HL-60/S4 treated with phorbol 12-myristate 13-acetate at 8.2 ng/mL for 4 days and 3 days (cell line): ENCODE measurements around the gene TANGO6.

ENCODE experiments used
- in situ Hi-C: fragments of 300-500 bp; cut with MboI; formaldehyde crosslinking; loops from 2 replicates; pipeline ENCODE4 v1.15.0; 2022; ENCODE audit warnings: low sequenced_read_pairs

The TANGO6 gene

GRCh38 chr16:68995011-68995504, 151.7 kb downstream of the TANGO6 start:
- in situ Hi-C loops, result no loop called here

GRCh38 chr16:68997564-68997963, 154.2 kb downstream of the TANGO6 start:
- in situ Hi-C loops, result no loop called here

DNA sequence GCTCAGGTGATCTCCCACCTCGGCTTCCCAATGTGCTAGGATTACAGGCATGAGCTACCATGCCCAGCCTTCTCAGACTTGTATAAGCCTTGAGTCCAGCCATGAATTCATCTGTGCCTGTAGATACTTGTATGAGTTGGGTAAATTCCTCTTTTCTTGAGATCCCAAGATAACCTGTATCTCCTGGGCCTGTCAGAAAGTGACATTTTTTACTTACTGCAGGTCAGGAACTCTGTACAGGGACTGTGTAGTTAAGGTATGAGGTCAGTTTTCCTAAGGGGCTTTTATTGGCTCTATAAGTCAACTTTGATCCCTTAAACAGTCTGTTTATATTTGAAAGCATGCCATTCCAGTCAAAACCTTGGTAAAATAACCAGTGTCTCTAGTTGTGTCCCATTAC, 155.8 kb downstream of the TANGO6 start:
- in situ Hi-C loops, result no loop called here

GRCh38 chr16:69003500-69003899, 160.2 kb downstream of the TANGO6 start:
- in situ Hi-C loops, result no loop called here

- in situ Hi-C loops, result no loop called here
These were observed 162.5 kb downstream of the TANGO6 start for GRCh38 chr16:69005641-69006355.

DNA sequence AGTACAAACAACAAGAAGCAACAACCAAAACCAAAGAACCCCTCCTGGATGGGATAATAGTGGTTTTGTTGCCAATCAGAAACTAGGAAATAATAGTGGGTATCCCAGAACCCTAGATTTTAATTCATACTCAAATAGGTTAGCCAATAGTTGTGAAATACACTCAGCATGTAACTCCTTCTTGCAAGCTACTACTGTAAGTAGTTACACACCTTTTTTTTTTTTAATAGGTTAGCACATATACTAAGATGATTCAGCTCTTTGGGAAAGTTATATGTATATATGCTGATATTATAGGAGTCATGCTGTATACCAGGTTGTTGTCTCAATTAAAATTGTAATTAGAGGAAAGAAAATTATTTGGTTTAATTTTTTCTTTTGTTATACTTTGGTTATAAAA, 169.6 kb downstream of the TANGO6 start:
- in situ Hi-C loops, result no loop called here

- in situ Hi-C loops, result no loop called here
These were observed 170.7 kb downstream of the TANGO6 start for GRCh38 chr16:69013991-69014390.

- in situ Hi-C loops, result no loop called here
These were observed 171.5 kb downstream of the TANGO6 start for GRCh38 chr16:69014811-69015210.

- in situ Hi-C loops, result no loop called here
These were observed 173.9 kb downstream of the TANGO6 start for GRCh38 chr16:69017036-69017783.

DNA sequence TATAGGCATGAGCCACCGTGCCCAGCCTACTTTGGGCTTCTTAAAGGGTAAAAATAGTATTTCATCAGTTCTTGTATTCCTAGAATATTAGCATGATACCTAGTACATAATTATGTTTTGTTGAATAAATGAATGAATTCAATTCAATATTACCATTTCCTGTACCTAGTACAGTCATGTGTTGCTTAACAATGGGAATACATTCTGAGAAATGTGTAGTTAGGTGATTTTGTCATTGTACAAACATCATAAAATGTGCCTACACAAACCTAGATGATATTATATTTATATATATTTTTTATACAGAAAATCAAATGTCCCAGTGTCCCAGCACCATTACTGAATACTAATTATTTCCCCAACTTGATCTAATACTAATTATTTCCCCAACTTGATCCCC, 176.5 kb downstream of the TANGO6 start:
- in situ Hi-C loops, result no loop called here

- in situ Hi-C loops, result no loop called here
These were observed 185.8 kb downstream of the TANGO6 start for GRCh38 chr16:69029121-69029520.

DNA sequence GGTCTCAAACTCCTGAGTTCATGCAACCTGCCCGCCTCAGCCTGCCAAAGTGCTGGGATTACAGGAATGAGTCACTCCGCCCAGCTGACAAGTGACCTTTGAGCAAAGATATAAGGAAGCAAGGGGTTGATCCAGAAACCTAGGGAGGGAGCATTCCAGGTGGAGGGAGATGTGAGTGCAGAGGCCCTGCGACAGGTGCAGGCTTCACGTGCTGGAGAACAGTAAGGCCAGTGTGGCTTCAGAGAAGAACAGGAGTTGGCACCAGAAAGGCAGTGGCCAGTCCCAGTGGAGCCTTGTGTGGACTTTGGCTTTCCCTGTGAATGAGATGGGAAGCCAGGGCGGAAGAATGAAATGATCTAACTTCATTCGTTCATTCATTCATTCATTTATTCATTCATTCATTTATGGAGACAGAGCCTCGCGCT, 188.6 kb downstream of the TANGO6 start:
- in situ Hi-C loops, result no loop called here

DNA sequence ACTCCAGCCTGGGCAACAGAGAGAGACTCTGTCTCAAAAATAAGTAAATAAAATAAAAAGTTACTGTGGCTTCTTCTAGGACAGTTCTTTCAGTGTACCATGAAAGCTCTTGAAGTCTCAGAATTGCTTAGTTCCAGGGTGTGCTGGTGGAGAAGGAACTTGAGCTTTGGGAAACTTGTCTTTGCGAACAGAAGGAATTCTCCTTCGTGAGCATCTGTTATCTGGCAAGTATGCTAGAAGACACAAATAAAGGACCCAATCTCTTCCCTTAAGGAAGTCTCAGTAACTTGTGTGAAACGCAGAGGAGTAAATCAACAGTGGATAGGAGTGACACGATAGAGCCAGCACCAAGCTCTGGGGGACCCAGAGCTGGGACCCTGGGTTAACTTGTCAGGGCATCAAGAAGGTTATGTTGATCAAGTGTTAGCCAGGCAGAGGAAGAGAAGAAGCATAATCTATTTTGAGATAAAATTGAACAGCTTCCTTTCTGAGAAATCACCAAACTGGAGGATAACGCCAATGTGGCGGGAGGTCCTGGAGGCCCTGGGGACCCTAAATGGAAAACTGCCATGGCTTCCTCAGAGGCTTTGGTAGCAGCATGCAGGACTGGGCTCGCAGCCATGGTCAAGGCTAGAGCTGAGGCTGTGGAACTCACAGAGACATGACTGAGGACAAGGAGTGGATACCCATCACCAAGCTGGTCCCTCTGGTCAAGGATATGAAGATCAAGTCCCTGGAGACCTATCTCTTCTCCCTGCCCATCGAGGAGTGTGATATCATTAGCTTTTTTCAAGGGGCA, 190.0 kb downstream of the TANGO6 start:
- in situ Hi-C loops, result no loop called here

GRCh38 chr16:69035375-69035774, 192.0 kb downstream of the TANGO6 start:
- in situ Hi-C loops, result no loop called here

- in situ Hi-C loops, result no loop called here
These were observed 193.2 kb downstream of the TANGO6 start for GRCh38 chr16:69036399-69037091.

DNA sequence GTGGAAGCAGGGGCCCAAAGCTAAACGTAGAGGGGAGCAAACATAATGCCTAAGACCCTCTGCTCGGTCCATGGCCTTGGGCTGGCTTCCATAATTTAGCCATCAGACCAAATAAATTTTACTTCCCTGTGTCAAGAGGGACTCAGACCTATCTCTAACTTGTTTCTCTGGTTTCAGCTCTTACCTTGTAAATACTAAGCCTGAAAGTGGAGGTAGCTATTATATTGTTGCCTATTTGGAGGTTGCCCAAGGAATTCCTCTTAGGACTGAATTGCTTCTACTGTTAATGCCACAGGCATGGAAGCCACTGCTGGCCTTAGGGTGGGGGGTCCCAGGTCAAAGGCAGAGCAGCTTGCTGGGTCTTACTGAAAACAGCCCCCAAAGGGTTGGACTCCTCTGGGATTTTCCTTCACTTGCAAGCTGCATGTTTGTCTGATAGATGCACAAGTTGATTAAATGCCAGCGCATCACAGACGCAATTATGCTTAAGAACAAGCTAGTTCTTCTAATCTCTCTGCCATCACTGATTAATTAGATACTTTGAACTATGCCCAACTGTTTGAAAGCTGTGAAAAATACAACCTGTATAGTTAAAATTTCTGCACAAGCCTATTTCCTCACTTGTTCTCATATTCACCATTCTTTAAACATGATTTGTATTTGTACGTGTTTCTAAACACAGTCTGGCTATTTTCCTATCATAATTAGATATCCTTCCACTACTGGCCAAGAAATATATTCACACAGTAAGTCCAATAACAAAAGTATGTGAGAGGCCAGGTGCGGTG, 194.2 kb downstream of the TANGO6 start:
- in situ Hi-C loops, result no loop called here

DNA sequence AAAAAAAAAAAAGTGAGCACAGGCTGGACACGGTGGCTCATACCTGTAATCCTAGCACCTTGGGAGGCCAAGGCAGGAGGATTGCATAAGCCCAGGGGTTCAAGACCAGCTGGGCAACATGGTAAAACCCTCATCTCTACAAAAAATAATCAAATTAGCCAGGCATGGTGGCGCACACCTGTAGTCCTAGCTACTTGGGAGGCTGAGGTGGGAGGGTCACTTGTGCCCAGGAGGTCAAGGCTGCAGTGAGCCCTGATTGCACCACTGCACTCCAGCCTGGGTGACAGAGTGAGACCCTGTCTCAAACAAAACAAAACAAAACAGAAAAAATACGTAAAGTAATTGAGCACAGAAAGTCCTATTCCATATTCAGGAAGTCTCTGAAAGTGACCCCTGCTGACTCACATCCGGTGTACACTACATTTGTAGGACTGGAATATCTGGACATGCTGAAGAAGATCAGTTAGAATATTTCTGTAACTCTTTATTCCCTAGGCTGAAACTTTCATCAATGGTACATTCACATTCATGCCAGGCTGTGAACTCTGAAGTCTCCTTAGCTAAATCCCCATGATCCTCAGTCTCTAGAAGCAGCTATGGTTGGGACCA, 196.1 kb downstream of the TANGO6 start:
- in situ Hi-C loops, result no loop called here

DNA sequence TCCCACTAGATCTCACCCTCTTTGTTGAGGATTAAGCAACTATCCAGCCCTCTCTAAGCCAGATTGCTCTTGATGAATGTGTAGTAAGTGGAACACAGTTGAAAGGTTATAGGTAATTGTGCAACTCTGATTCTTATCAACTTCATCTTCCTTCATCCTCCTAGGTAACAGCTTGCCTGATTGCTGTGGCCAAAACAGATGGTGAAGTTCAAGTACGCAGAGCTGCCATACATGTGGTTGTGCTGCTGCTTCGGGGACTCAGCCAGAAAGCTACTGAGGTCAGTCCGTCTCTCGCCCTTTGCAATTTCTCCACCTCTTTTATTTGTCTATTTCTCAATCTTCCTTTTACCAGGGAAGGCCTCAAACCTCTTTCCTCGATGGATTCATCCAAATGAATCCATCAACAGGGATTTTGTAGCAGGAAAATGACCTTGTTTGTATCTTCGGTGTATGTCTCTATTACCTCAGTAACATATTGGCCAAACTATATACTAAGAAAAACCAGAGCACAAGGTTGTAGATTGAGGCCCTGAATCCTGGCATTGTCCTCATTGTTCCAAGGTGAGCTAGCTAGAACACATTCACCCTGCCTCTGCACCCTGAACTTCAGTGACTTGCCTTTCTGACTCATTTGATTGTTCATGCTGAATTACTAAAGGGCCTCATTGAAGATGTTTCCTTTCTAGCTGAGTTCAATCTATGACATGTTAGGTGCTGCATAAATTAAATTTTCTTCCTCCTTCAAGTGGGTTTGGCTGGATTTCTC, 197.0 kb downstream of the TANGO6 start:
- in situ Hi-C loops, result no loop called here
